Suprapubic skin (tissue), 4 donors: ENCODE data around the gene KRTAP21-1. TPM values are rescaled to one million over a fixed set of nuclear protein-coding genes. Genes with fewer than 3 reads are reported as not detected.
"Not testable (repeated sequence)": the region's sequence is repeated elsewhere in the genome, so short reads cannot be mapped to it uniquely, and the experiment has no call there.

ENCODE experiments used
- DNase-seq, 2 donors: peaks; one replicate each; pipeline ENCODE4 v3.0.0-alpha.2; 2019; ENCODE audit warnings: low spot score in 2 of 2
- H3K27ac ChIP-seq: fragments of 200-600 bp; sonication (generic); one replicate; pipeline ENCODE4 v1.5.1; 2019
- H3K27me3 ChIP-seq: fragments of 200-600 bp; sonication (generic); one replicate; pipeline ENCODE4 v1.5.1; 2019
- H3K36me3 ChIP-seq: fragments of 200-600 bp; sonication (generic); one replicate; pipeline ENCODE4 v1.5.1; 2019
- H3K4me1 ChIP-seq: fragments of 200-600 bp; sonication (generic); one replicate; pipeline ENCODE4 v1.5.1; 2019
- H3K4me3 ChIP-seq: fragments of 200-600 bp; sonication (generic); one replicate; pipeline ENCODE4 v1.5.1; 2019; ENCODE audit warnings: mild to moderate bottlenecking
- H3K9me3 ChIP-seq: fragments of 200-600 bp; sonication (generic); one replicate; pipeline ENCODE4 v1.5.1; 2019
- CTCF ChIP-seq, 2 donors: fragments of 200-600 bp in 1 of 2; fragments of 450-650 bp in 1 of 2; sonication (generic) in 1 of 2; IDR thresholded peaks; one replicate each; pipeline ENCODE4 v1.5.1; 2016 to 2019; ENCODE audit warnings: antibody characterized with exemption in 2 of 2, mild to moderate bottlenecking in 1 of 2, moderate library complexity in 1 of 2
- EP300 ChIP-seq: sonication (generic); formaldehyde crosslinking; IDR thresholded peaks from one replicate; pipeline ENCODE4 v1.6.1; 2017; ENCODE audit warnings: antibody characterized with exemption
- POLR2A ChIP-seq, 2 donors: fragments of 450-650 bp; IDR thresholded peaks; one replicate each; pipeline ENCODE4 v1.6.1; 2017; ENCODE audit warnings: antibody characterized with exemption in 2 of 2, mild to moderate bottlenecking in 2 of 2, moderate library complexity in 2 of 2
- POLR2AphosphoS5 ChIP-seq, 3 donors: sonication (generic); formaldehyde crosslinking; IDR thresholded peaks; one replicate each; pipeline ENCODE4 v1.6.1; 2017; ENCODE audit warnings: antibody characterized with exemption in 3 of 3
- WGBS: methylation state at CpG from one replicate; pipeline ENCODE4 v1.1.5; 2018; 5-methylcytosine and 5-hydroxymethylcytosine counted together
- total RNA-seq, 4 donors: library from RNA; depleted of rRNA; stranded (reverse); fragments of >200 nt; gene quantifications; one replicate each; pipeline ENCODE4 v1.1.0, GENCODE V29; 2016

Gene KRTAP21-1
- total RNA-seq, result not detected

- not testable (repeated sequence) for DNase-seq, H3K36me3 ChIP-seq, H3K4me1 ChIP-seq, H3K9me3 ChIP-seq, H3K27ac ChIP-seq, H3K27me3 ChIP-seq, H3K4me3 ChIP-seq
- 95% methylated on average over 2 of the region's 2 CpGs for WGBS
Observed at GRCh38 chr21:30755328-30755727, at the start of gene KRTAP21-1. TSS of gene KRTAP21-1 (minus strand) at chr21:30755428. CDS start at chr21:30755378, 50 bp downstream.

GRCh38 chr21:30800605-30801004 lies 45.4 kb upstream of the KRTAP21-1 start:
- Histone ChIP-seq H3K9me3 (no peaks in the 10 kb centered on the region), H3K36me3 (no peaks in the 10 kb centered on the region)
- 100% methylated on average over 1 of the region's 1 CpG for WGBS

GRCh38 chr21:30793581-30794314 lies 38.5 kb upstream of the KRTAP21-1 start:
- DNase-seq, result no peak
- H3K4me3 ChIP-seq, result no peak overlapping the region
- 43% methylated on average over 2 of the region's 2 CpGs for WGBS
- H3K27ac ChIP-seq, result no peak overlapping the region
- no peaks in the 10 kb centered on the region for H3K27me3 ChIP-seq
- no peaks in the 10 kb centered on the region for H3K36me3 ChIP-seq
- H3K9me3 ChIP-seq, result no peaks in the 10 kb centered on the region
- TF ChIP-seq POLR2AphosphoS5 (IDR thresholded peaks at IDR 0.05) (no peak), CTCF (IDR thresholded peaks at IDR 0.05) (no peak), POLR2A (IDR thresholded peaks at IDR 0.05) (no peak), EP300 (no peak)
- no peaks in the 10 kb centered on the region for H3K4me1 ChIP-seq

More at GRCh38 chr21:30800605-30801004, 45.4 kb upstream of the KRTAP21-1 start:
- Histone ChIP-seq H3K4me3 (no peak overlapping the region), H3K4me1 (no peaks in the 10 kb centered on the region), H3K27ac (no peak overlapping the region), H3K27me3 (no peaks in the 10 kb centered on the region)
- TF ChIP-seq EP300 (no peak), POLR2AphosphoS5 (IDR thresholded peaks at IDR 0.05) (no peak), POLR2A (IDR thresholded peaks at IDR 0.05) (no peak), CTCF (IDR thresholded peaks at IDR 0.05) (no peak)
- DNase-seq, result no peak

- H3K27ac ChIP-seq, result no peak overlapping the region
- no peaks in the 10 kb centered on the region for H3K9me3 ChIP-seq
- TF ChIP-seq CTCF (IDR thresholded peaks at IDR 0.05) (no peak), POLR2AphosphoS5 (IDR thresholded peaks at IDR 0.05) (no peak), EP300 (no peak), POLR2A (IDR thresholded peaks at IDR 0.05) (no peak)
- WGBS, result 61% methylated on average over 1 of the region's 1 CpG
- no peaks in the 10 kb centered on the region for H3K4me1 ChIP-seq
- no peaks in the 10 kb centered on the region for H3K36me3 ChIP-seq
- no peaks in the 10 kb centered on the region for H3K27me3 ChIP-seq
- H3K4me3 ChIP-seq, result no peak overlapping the region
- DNase-seq, result no peak
Observed at GRCh38 chr21:30779249-30779648, 24.0 kb upstream of the KRTAP21-1 start.

GRCh38 chr21:30769724-30770431 lies 14.7 kb upstream of the KRTAP21-1 start:
- Histone ChIP-seq H3K27me3 (no peaks in the 10 kb centered on the region), H3K4me3 (no peak overlapping the region), H3K36me3 (no peaks in the 10 kb centered on the region), H3K27ac (peak overlapping the region; percentile 13), H3K4me1 (peaks cover 7% of the 10 kb centered on the region), H3K9me3 (no peaks in the 10 kb centered on the region)
- no peak for DNase-seq
- WGBS, result 62% methylated on average over 4 of the region's 4 CpGs
- TF ChIP-seq EP300, result no peak
- TF ChIP-seq POLR2AphosphoS5 (IDR thresholded peaks at IDR 0.05), result no peak
- no peak for TF ChIP-seq CTCF (IDR thresholded peaks at IDR 0.05)
- TF ChIP-seq POLR2A (IDR thresholded peaks at IDR 0.05), result no peak
